NCI-H1105 treated with DMSO at 0.1 percent for 48 hours (cell line): ENCODE data around the gene CDNF.
"Not testable (repeated sequence)": the region's sequence is repeated elsewhere in the genome, so short reads cannot be mapped to it uniquely, and the experiment has no call there.

ENCODE experiments used
- DNase-seq: peaks from one replicate; lab custom pipeline; 2025; lab: John Stamatoyannopoulos, UW

The CDNF gene

DNA sequence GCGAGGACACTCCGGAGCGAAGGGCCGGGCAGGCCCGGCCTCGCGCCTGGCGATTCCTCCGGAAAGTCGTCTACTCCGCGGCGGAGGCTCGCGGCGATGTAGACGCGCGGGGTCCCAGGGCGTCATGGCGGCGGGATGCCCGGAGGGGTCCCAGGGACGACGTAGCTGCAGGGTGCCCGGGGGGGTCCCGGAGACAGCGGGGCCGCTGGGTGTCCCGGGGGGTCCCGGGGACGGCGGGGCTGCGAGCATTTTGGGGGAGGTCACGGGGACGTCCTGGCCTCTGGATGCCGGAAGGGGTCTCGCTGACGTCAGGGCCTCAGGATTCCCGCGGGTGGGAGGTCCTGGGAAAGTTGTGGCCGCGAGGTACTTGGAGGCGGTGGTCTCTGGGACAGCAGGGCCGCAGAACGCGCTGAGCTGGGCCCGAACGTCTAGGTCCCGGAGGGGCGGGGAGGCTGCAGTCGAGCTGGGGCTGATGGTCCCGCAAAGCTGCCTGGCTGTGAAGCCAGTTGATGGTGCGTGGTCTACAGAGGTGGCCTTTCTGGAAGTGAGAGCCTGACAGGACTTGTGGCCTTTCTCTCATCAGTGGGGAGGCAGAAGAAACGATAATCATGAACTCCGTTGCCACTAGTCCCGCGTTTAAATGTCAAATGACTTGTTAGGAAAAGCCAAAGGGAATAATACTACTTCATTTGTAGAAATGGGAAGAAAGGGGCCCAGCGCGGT lies 906 bp upstream of the CDNF start:
- DNase-seq = no peak

DNA sequence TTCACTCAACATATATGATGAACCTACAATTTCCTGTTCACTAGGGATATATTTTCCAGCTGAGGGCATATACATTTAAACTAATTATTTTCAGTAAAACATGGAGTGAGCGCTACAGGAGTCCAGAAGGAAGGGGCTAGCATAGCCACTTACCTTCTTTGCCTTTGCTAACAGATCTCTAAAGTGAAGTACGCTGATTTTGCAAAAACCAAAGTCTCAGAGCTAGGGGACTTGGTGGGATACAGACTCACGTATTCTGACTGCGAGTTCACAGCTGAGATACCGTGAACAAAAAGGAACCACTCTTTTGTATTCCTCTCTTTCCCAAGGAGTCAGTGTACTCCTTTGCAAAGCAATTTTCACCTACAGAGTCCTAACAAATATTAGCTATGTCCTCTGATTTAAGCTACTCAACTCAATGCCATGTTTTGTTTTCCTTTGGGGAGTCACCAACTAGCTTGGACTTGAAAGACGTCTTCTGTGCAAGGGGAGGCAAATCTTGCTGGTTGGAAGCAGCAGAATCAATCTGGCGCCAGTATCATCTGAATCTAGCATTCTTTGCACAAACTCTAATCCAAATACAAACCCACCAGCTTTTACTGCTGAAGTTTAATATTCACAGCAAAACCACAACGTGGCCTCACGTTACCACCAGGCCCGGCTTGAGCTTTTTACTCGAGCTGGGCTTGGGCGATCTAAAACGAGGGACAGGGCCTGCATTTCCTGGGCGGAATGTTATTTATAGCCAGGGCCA lies 657 bp downstream of the CDNF start:
- no peak for DNase-seq

DNA sequence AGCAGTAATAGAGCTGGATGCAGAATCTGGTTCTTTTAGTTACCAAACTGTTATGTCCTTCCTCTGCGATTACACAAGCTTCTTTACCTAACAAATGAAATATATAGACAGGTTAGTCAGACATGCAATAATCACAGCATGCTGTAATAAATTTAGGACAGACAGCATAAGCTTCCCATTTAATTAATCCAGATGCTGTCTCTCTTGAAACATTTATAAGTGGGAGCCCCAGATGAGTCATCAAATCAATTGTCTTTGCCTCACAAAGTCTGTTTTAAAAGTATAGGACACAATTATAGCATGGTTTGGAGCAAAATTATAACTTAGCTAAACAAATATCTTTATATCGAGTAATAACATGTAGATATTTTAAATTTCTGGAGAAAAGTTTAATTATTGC lies 1.6 kb downstream of the CDNF start:
- no peak for DNase-seq

DNA sequence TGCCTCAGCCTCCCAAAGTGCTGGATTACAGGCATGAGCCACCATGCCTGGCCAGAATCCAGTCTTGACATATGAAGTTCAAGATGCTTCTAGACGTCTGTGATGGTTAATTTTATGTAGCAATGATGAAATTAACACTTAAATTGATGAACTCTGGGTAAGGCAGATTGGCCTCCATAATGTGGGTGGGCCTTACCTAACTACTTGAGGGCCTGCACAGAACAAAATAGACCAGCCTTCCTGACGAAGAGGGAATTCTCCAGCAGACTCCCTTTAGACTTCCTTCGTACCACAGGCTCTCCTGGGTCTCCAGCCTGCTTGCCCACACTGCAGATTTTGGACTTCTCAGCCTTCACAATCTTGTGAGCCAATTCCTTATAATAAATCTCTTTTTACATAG lies 4.7 kb downstream of the CDNF start:
- DNase-seq = no peak

DNA sequence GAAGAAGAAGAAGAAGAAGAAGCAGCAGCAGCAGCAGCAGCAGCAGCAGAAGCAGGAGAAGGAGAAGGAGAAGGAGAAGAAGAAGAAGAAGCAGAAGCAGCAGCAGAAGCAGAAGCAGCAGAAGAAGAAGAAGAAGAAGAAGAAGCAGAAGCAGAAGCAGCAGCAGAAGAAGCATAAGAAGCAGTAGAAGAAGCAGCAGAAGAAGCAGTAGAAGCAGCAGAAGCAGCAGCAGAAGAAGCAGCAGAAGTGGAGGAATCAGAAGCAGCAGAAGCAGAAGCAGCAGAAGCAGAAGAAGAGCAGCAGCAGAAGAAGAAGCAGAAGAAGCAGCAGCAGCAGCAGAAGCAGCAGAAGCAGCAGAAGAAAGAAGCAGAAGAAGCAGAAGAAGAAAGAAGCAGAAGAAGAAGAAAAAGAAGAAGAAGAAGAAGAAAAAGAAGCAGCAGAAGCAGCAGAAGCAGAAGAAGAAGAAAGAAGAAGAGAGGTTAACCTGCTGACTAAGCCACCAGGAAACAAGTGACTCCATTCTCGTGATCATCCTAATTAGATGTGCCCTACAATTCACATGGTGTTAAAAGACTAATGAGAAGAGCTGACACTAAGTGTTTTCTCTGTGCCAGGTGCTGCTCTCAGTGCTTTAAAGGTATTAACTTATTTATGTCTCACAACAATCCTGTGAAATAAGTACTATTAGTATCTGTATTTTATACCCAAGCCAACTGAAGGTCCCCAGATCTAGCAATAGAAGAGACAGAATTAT lies 11.6 kb downstream of the CDNF start:
- DNase-seq = no peak

DNA sequence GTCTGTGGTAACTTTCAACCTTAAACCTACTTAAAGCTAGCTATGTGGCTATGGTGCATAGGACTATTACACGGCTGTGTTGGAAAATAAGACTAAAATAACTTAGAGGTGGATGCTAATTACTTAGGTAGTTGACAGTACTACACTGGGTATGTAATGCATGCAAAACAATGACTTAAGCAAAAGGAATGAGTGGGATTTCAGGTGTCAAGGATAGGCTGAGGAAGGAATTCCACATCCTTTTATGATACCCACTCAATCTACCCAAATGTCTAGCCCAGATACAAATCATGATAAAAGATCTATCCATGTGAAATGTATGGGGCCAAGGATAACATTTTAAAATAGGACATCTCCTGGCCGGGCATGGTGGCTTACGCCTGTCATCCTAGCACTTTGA lies 13.9 kb downstream of the CDNF start:
- no peak for DNase-seq

DNA sequence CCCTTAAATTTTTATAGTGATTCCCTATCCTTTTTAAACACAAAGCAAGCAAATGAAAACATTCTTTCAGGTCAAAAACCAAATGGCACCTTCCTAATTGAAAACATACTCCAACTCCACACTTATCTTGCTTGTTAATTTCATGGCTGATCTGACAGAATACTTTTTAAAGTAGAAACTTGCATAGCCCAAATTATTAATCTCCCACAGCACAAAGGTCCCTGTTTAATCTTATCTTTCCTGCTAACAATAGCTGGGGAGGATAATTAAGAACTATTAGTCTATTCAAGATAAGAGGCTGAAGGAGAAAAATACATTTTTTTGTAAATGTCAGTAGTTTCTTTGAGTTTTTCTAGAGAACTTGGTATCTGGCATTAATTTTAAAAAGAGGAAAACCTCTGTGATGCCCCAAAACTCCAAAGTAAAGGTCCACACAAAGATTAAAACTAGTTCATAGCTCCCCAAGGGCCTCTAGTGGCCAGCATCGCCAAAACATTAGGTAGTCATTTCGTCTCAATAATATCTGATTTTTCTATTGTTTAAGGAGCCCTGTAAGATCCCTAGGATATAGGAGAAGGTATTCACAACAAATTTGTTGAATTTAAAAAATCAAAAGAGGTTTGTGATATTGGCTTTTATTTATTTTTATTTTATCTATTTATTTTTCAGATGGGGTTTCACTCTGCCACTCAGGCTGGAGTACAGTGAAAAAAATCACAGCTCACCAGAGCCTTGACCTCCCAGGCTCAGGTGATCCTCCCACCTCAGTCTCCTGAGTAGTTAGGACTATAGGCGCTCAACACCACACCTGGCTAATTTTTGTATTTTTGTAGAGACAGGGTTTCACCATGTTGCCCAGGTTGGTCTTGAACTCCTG lies 14.7 kb downstream of the CDNF start:
- DNase-seq = peak; percentile 28

DNA sequence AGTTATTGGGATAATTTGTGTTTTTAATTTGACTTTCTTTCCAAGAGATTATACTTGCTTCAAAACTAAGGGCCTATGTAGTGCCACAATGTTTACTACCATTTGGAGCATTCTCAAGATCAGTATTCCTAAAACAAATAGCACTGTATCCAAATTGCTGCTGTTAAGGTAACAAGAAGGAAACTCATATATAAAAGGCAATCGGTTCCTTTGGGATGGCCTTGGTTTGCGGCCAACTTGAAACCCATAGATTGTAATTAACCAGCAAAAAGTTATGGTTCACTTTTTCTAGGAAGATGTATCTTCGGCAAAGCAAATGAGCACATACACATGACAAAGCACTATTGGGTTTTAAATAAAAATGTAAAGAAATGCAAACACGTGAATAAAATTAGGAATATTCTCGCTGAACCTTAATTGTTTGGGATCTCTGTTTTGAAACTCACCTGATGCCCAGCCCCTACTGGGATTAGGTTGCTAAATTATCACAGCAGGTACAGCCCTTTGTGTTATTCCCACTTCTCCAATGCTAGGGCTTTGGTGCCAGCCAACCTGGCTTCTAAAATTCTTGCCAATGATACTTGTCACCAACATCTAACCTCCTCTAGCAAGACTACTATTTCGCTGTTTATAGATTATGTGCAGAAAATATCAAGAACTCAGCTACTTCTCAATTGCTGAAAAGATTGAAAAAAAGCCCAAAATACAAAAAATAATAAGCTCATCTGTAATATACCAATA lies 16.0 kb downstream of the CDNF start:
- DNase-seq = no peak

DNA sequence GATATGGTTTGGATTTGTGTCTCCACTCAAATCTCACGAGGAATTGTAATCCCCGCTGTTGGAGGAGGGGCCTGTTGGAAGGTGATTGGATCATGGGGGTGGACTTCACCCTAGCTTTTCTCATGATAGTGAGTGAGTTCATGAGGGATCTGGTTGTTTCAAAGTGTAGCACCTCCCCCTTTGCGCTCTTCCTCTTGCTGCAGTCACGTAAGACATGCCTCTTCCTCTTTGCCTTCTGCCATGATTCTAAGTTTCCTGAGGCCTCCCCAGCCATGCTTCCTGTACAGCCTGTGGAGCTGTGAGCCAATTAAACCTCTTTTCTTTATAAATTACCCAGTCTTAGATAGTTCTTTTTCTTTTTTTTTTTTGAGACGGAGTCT lies 17.1 kb downstream of the CDNF start:
- DNase-seq = no peak

DNA sequence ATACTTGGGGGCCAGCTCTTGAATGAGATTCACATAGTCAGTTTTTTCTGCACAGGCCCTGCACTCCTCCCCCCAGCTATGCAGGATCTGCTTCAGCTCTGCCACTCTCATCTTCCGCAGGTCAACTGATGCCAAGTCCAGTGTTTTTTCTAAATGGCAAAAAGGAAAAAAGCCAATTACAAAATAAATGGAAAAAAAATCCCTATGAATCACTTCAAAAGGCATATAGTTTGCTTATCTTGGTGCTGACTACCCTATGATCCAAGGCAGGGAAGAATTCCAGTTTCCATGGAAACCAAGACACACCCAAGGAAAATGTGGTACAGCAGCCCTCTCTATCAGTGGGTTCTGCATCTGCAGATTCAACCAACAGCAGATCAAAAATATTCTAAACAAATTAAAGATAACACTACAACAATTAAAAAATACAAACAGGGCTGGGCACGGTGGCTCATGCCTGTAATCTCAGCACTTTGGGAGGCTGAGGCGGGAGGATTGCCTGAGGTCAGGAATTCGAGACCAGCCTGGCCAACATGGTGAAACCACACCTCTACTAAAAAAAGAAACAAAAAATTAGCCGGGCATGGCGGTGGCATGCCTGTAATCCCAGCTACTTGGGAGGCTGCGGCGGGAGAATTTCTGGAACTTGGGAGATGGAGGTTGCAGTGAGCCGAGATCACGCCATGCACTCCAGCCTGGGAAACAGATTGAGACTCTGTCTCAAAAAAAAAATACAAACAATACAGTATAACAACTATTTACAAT lies 17.6 kb downstream of the CDNF start:
- no peak for DNase-seq

DNA sequence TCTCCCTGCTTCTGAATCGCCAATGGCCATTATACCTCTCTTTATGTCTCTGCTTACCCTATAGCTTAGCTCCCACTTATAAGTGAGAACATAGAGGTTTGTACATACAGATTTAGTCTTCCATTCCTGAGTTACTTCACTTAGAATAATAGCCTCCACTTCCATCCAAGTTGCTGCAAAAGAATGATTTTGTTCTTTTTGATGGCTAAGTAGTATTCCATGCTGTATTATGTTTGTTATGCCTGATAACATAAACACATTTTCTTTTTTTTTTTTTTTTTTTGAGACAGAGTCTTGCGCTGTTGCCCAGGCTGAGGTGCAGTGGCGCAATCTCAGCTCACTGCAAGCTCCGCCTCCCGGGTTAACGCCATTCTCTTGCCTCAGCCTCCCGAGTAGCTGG lies 21.1 kb downstream of the CDNF start:
- not testable (repeated sequence) for DNase-seq

DNA sequence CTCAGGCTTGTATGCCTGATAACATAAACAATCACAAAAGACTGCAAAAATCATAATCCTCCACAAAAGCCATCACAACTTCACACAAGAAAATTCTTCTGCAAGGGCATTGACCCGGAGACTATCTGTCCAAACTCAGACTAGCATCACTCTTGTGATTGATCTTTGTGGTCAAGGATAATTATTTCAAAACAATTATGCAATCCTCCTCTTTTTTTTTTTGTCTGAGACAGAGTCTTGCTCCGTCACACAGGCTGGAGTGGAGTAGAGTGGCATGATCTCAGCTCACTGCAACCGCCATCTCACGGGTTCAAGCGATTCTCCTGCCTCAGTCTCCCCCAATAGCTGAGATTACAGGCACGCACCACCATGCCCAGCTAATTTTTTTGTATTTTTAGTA lies 22.2 kb downstream of the CDNF start:
- DNase-seq = no peak

DNA sequence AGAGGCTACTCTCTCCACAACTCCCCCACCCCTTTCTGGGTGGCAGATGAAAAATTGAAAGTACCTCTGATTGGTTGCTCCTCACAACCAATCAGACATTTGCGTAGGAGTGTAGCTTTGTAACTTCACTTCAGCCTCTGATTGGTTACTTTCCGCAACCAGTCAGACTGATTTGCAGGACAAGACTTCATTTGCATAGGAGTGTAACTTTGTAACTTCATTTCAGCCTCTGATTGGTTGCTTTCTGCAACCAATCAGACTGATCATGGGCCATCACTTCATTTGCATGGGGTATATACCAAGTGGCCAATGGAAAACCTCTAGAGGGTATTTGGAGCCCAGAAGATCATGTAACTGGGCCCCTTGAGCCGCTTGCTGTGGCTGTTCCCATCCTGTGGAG lies 25.6 kb downstream of the CDNF start:
- DNase-seq = no peak

DNA sequence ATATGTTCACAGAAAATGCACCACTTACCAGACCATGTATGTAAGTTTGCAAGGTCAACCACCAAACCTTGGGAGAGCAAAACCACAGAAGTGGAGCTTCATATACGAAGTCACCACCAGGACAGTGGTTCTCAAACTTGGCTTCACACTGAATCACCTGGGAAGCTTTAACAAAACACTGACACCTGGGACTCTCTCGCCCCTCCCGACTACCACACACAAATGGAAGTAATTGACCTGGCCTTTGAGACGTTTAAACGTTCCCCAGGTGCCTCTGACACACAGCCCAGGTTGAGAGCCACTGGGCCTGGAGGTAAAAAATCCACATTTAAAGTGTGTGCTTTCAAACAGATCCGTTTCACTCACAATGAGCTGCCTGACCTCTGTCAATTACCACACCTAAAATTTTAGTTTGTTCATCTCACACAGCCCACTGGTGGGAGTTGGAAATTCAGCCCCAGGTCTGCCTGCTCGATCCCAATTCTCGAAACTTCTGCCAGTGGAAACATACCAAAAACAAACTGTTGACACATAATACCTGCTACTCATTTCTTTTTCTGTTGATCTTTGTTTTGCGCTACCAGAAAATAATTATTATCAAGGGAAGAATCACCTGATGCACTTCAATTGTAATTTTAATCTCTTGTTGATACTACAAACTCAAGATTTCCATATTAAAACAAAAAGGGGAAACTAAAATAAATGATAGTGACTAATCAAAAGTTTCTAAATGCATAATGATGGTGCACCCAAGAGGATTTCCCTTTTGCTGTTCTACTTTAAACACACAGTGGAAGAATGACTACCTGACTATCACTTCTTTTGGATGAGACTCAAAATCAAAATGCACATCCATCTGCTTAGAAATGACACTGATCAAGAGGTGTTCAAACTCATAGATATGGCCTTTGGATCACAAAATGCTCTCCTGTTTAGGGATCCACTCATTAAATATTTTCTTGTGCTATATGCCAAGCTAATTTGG lies 26.6 kb downstream of the CDNF start:
- DNase-seq = no peak

DNA sequence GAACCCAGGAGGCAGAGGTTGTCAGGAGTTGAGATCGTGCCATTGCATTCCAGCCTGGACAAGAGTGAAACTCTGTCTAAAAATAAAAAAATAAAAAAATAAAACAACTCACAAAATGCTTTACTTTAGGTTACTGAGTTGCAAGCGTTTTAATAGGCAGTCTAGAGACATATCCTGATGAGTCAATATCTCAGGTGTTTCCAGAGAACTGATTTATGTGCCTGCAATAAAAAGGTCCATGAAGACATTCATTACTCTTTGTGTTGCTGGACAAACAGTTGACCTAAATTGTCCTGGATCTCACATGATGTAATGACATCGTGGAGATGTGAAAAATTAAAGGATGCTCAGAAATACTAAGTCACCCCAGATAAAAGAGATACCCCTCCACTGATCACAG lies 31.5 kb downstream of the CDNF start:
- DNase-seq = no peak

DNA sequence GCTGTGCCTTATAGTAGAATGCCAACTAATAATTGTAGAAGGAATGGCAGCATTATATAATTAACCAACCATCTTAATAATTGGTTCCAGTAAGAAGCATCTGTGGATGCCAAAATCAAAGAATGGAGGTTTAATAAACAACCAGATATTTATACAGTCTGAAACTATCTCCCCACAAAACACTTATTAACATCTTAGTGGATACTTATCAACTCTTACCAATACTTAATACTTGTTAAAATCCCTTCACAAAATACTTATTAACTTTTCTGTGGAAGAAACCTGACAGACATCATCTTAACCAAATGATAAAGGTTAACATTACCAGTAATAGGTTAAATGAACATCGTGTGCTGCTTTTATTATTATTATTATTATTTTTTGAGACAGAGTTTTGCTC lies 34.0 kb downstream of the CDNF start:
- no peak for DNase-seq

DNA sequence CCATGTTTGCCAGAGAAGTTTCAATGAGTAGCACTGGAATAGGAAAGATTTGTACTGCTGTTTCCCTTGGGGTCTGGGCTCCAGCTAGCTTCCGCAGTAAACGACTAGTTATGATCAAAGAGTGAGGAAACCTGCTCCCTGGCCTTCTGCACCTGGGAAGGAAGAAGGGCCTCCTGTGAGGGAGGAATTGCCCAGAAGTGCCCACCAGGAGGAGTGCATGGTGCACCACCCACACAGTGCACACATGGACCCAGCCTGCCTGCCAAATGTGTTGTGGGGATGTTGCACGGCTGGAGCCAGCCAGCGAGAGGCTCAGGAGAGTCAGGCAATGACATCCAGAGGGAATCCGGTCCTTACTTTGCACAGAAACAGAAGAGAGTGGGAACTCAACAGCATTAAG lies 36.1 kb downstream of the CDNF start:
- DNase-seq = no peak

DNA sequence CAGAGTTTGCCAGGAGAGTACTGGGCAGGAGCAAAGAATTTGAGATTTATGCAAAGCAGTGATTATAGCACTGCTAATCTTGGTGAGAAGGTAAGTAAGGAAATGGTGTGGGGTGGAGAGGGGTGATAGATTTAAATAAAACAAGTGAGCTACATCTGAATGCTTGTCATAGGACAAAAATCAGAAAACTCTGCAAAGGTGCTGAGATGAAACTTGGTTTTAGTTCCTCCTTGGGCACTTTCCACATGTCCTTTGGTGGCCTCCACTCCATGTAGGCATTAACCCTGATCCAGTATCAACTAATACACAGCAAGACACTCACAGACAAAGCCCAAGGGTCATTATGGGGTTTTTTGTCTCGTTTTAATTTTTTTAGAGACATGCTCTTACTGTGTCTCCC lies 37.4 kb downstream of the CDNF start:
- DNase-seq = no peak

DNA sequence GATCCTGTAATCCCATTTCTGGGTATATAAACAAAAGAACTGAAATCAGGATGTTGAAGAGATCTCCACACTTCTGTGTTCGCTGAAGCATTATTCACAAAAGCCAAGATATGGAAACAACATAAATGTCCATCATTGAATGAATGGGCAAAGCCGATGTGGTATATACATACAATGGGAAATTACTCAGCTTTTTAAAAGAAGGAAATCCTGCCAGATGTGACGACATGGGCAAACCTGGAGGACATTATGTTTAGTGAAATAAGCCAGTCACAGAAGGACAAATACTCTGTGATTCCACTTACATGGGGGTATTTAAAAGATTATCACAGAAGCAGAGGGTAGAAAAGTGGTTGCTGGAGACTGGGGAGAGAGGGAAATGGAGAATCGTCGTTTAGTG lies 39.2 kb downstream of the CDNF start:
- DNase-seq = no peak
